ENCODE measurements around the gene PTPRM.

Gene PTPRM

DNA sequence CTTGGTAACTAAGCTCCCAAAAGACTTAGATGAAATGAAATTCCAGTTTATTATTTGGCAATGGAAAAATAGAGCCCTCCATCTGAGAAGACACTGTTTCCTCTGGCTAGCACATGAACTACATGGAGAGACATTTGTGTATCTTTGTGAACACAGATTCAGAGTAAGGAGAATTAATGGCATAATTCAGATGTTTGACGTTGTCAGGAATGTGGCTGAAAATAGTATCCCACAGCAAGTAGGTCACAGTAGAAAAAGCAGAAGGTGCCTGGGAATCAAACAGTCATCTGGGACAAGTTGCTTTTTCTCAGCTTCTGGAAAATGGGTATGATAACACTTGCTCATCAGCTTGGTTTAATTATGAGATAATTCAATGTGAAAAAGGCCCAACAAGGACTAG lies 288.6 kb downstream of the PTPRM start:
- DNase-seq (ENCODE audit: low read depth), result no peak

DNA sequence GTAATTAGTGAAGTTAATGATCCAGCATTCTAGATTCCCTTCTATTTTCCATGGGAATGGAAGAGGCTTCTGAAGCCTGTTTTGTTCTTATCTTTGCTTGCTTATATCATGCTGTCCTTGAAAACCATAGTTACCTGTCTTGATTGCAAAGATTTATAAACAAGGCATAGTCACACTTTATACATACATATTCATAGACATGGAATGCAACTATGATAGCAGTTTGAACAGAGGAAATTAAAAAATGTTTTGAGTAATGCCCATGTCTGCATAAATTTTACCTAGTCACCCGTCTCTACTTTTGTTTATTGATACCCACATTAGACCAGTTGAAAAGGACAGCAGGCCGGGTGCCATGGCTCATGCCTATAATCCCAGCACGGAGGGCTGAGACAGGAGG lies 289.0 kb downstream of the PTPRM start:
- DNase-seq (ENCODE audit: low read depth), result no peak

DNA sequence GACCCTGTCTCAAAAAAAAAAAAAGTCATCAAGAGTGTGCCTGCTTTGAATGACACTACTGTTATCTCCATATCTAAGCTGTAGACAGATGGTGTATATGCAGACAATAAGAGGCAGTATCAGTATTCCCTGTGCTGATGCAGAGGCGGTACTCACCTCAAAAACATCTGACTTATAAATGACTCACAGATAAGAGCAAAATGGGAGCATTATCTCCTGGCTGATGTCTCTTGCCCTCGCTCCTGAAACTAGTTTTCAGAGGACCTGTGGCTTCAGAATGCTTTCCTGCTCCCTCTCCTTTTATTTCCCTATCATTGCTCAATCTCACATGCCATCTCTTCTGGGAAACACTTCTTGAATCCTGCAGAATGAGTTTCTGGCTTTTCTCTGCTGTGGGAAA lies 289.6 kb downstream of the PTPRM start:
- DNase-seq (ENCODE audit: low read depth), result no peak

DNA sequence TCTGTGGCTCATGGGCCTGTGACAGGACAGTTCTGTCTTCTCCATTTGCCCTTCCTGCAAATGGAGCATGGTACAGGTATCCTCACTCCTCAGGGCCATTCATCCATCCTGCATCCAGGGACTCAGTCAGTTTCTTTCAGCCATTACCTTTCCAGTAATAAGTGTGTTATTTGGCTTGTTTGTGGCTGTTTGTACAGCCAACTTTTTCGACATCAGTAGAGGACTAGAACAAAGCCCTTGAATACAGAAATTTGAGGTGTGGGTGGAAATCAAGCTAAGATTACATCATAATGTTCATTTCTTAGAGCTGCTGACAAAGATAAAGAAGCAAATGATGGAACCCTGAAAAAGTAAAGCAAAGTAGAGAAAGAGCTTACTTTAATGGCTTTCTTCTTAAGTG lies 290.4 kb downstream of the PTPRM start:
- no peak for DNase-seq (ENCODE audit: low read depth)

DNA sequence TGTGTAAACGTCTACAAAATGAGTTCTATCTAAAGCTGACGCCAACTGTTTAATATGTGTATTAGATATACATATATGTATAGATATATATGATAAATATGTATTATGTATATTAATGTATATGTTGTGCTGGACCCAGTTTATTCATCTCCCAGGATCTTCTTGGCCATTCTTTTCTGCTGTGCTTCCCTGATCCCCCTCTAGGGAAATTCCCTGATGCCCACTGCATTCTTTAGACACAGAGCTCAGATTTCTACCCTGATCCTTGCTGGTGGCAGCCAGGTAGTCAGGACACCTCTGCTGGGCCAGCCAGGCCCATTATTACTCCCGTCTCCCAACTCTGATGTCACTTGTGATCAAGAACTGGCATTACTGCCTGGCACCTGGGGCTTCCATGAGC lies 292.0 kb downstream of the PTPRM start:
- DNase-seq (ENCODE audit: low read depth), result no peak

DNA sequence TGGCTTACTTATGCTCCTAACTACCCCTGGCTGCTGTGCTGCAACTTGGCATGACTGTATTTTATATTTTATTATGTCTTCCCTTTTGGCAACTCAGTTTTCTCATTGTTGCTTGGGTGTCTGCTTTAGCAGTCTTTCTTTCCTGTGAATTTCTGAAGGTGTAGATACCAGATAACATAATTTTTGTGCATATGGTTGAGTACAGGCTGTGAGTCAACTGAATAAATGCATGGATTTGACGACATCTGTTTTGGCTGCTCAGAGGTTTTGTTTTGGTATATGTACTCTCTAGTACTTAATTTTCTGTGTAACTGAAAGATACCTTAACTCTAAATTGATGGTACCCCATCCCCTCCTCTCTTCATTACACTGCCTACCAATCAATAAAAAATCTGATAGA lies 303.1 kb downstream of the PTPRM start:
- DNase-seq (ENCODE audit: low read depth), result no peak

DNA sequence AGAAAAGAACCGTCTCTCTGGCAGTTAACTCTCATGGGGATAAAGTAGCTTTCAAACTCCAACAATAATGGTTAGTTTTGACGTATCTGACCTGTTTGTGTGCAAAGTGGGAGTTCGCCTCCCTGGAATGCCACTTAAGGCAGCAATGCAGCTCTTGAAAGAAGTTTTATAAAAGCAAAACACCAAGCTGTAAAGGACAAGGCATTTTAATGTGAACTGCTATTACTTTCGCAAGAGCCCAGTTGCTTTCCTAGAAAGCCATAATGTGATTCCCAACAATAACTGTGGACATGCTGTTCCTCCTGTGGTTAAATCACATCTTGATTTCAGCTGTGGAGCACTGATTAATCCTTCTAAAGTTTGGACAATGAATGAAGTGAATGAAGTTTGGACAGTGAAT lies 303.7 kb downstream of the PTPRM start:
- DNase-seq (ENCODE audit: low read depth), result no peak

DNA sequence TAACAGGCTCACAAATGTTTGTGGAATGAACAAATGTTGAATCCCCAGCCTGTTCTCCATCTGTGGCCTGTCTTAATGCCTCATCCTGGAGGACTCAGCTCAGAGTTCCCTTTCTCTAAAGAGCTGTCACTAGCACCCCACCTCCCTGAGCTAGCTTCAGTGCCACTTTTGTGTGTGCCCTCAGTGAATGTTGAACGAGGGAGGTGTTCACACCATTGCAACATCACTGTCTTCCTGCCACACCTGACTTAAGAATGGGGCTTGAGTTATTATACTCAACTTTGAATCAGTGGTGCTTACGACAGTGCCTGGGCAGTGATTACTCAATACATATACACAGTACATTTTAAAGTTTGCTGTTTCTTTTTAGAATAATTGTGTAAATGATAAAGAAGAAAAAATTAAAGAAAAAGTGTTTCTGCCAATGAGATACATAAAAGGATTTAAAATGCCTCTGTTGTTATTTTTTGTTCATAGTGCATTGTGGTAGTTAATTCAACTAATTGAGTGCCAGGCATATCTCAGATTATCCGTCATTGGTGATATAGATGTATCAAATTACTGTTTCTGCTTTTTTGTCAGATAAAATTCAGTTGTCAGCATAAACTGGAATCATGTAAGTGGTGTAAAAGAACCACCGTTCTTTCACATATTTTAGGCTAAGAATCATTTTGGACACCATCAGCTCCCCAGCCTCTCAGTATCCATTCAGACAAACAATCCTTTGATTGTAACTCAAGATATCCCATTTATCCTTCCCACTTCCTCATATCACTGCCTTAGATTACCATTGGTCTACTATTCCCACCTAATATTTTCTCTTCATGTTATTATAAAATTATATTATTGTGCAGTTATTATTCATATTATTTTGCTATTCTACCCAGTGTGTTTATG lies 304.7 kb downstream of the PTPRM start:
- DNase-seq (ENCODE audit: low read depth), result no peak

DNA sequence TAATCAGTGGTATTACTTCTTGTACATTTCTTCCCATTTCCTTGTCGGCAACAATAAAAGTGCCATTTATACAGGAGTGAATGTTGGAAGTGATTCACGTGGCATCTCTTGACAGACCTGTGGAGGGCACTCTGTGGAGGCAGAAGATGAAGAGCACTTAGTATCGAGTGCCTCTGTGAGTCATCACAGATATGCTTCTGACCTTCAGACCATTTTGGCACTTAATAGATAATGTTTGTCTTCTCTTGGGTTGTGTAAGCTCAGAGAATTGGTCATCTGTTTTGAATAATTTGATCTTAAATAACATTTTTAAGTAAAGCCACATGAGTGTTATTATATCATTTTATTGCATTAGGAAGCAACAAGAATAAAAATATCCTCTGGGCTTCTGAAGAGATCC lies 305.5 kb downstream of the PTPRM start:
- peak; percentile 34 for DNase-seq (ENCODE audit: low read depth)

DNA sequence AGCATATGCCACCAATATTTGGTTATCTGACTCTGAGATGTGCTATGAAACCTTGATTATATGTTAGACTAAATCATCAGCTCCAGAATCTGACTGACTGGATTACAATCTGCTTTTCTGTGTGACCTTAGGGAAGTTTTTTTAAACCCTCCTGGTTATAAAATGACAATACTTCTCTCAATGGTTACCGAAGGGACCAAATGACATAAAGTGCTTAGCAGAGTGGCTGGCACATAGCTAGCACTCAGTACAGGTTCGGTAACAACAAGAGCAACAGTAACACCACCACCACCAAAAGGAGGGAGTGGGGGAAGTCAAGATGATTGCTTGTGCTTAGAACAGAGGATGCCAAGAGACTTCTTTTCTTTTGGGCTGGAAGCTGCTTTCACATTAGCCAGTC lies 306.2 kb downstream of the PTPRM start:
- no peak for DNase-seq (ENCODE audit: low read depth)

DNA sequence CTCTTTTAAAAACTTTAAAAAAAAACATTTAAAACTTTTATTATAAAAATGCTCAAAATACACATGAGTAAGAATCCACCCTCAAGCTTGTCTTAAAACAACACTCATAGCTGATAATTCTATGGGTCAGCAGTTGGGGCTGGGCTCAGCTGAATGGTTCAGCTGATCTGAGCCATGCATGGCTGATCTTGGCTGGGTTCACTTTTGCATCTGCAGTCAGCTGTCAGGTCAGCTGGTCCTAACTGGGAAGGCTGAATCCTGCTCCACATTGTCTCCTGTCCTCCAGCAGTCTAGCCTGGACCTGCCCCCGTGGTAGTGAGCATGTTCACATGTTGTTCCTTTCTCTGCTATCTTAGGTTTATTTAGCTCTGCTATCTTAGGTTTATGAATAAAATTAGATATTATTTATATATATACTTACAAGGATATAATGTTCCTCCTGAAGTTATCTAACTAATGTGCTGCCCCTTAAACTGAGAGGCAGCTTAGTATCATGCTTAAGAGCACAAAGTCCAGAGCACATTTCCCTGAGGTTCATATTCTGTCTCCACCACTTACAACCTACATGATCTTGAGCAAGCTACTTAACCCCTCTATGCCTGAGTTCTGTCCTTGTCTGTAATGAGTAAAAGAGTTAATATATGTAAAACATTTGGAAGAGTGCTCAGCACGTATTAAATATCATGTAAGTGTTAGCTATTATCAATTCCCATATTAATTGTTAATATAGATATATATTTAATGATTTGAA lies 309.4 kb downstream of the PTPRM start:
- DNase-seq (ENCODE audit: low read depth), result no peak

DNA sequence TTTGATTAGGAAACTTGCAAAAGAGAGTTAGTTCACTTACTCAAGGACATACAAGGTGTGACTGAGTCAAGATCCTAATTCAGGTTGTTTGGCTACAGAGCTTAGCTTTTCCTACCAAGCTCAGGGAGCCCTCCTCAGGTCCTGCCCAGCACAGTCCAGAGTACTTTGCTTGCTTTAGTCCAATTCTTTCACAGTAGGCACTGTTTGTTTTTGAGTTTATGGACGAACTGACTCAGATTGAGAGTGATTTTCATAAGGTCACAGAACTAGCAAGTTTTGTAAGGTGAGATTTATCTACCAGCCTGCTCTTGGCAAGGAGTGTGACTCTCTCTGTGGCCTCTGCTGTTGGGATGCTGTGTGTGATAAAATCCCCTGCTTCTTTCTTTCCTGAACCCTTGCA lies 310.5 kb downstream of the PTPRM start:
- DNase-seq (ENCODE audit: low read depth), result no peak

DNA sequence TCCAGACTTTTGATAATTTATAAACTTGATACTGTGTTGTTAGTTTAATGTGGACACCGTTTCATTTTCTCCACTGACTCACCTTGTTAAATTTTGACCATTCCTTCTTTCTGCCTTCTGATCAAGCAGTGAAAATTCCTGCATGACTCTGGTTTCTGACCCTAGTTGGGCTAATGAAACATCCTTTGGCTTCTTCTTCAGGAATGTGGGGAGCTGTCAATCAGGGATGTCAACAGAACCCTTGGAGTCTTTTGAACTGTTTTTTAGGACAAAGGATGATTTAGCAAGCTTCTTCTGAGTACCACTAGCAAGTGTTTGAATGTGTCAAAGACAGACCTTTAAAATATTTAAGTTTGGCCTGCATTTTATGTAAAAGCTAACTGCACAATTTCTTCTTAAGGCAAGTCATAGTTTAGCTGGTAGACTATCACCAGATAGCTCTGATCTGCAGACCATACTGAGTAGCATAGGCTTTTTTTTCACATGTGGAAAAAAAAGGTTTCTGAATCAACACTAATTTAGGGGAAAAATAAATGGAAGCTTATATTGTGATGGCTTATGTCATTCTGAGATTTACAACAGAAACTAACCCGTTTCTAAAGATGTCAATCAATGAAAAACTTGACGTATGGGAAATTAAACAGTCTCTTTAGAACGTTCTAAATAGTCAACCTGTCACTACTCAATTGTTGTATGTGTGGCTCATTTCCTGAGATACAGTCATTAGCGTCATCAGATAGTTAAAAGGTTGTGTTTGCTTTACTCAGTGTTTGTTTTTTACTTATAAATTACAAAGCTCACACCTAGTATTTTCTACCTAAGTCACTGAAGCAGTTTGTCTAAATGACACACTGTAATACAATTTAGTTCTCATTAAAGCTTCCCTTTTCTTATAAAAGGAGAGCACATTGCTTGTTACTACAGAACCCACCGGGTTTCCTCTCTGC lies 311.4 kb downstream of the PTPRM start:
- no peak for DNase-seq (ENCODE audit: low read depth)

DNA sequence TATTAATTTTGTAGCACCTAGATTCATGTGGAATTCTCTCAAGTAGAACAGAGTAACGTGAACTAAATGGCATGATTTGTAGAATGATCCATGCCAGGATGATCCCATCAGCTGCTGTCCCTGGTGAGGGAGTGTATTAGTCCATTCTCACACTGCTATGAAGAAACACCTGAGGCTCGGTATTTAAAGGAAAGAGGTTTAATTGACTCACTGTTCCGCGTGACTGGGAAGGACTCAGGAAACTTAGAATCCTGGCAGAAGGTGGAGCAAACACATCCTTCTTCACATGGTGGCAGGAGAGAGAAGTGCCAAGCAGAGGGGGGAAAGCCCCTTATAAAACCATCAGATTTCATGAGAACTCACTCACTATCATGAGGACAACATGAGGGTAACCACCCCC lies 312.6 kb downstream of the PTPRM start:
- no peak for DNase-seq (ENCODE audit: low read depth)

DNA sequence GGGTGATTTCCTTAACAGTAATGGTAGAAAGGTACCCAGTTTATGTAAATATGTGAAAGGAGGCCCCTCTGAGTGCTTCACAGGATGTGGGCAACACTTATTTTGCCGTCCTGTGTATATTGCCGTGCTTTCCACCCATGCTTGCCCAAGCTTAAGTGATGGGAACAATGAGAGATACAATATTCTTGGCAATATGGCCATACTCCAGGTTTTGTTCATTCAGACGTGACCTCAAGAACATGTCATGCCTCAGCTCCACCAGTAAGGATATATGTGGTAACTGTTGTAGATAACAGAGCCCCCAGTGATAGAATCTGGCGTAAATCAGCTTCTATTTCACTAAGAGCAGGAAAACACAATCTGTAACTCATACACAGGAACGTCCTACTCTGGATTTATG lies 318.7 kb downstream of the PTPRM start:
- no peak for DNase-seq (ENCODE audit: low read depth)

DNA sequence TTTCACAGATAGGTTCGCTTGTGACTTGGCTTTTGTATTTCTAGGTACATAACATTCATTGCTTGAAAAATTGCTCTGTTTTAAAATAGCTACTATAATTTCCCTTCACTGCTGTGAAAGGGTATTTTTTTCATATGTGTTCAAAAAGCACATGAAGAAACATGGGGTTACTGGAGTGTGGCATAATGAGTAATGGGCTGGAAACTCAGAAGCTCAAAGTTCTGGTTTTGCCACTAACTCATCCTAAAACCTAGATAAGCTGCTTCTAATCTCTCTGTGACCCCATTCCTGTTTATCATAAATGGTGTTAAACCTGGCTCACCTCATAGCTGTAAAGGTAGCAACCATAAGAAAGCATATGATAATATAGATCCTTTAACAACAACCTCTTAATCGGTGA lies 319.3 kb downstream of the PTPRM start:
- no peak for DNase-seq (ENCODE audit: low read depth)

DNA sequence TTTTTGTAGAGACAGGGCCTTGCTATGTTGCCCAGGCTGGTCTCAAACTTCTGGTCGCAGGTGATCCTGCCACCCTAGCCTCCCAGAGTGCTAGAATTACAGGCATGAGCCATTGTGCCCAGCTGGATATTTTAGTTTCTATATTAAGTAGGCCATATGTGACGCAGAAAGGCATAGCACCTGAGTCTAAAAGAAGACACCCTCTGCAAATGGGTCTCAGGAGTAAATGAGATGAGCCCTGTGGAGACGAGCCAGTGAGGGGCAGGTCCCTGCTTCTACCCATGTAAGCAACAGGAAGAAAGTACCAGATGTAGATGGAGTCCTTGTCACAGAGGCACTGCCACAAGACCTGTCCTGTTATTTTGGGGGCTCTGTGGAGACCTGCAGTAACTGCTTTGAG lies 322.4 kb downstream of the PTPRM start:
- DNase-seq (ENCODE audit: low read depth), result no peak

DNA sequence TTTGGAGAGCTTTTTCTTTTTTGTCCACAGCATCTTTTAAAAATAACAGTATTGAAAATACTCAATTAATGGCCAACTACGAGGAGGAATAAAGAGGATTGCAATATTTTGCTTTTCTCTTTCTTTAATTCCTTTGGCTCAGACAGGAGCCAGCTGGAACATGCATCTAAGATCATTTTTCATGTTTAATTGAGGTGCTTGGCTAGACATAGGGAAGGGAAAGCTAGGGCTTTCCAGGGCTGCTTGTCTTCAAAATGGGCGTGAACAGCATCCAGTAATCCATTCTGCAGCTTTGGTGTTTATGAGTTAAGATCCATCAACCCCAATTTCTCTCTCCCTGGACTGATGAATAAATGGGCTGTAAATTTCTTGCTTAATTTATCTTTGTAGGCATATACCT lies 323.0 kb downstream of the PTPRM start:
- no peak for DNase-seq (ENCODE audit: low read depth)

DNA sequence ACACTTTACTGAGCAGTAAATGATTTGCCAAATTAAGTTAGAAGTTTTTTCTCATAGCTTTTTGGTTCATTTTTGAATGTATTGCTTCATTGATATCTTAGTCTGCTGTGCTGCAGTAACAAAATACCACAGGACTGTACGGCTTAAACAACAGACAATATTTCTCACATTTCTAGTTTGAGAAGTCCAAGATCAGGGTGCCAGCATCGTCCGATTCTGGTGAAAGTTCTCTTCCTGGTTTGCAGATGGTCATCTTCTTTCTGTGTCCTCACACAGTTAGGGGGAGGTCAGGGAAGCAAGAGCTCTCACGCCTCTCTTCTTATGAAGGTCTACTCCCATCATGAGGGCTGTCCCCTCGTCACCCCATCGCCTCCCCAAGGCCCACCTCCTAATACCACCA lies 325.4 kb downstream of the PTPRM start:
- DNase-seq (ENCODE audit: low read depth), result no peak

DNA sequence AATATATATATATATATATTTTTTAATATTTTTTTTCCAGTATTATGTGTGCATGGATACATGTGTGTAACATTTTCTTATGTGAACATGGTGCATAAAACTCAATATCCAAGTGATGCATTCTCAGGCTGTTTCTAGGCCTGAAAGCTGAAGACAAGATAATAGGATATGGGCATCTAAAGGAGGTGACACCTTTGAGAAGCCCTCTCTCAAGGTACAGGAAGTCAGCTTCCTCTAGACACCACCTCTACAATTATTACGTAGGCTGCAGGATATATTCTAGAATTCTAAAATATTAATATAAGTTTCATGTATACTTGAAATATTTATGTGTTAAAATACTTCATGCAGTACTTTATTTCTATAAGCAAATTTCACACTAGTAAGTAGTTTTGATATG lies 327.5 kb downstream of the PTPRM start:
- no peak for DNase-seq (ENCODE audit: low read depth)

DNA sequence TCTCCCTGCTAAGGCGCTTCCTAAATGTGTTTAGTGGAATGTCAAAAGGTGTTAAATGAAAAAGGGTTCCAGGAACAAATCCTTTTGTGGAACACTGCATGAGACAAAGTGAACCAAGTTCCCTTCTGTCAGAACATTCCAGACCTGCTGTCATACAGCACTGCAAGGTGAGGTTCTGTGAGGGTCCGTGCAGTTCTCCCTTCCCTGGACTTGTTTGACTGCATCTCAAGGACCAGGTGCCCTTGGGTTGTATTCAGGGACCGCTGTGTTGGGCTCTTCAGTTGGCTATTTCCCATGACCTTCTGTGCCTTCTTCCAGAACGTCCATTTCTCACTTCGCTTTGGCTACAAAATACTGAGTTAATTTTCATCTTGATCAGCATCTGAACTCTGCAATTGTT lies 328.2 kb downstream of the PTPRM start:
- no peak for DNase-seq (ENCODE audit: low read depth)

DNA sequence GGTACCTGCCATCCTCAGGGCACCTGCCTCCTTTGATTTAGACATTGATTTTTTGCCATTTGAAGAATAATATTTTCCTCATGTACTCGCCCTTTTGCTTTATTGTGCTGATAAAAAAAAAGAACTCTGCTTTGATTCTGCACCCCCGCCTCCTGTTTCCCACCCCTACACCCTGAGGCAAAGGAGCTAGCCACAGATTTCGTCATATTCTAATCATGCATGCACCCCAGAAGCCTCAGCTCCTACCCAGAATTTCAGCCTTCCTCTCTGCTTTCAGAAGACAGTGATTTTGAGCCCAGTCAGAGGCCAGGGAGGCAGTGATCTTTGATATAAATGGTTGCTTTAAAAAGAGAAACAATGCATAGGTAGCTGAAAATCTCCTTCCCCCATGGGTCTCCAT lies 329.0 kb downstream of the PTPRM start:
- DNase-seq (ENCODE audit: low read depth), result no peak

Data from GM04503 (cell line).